ENCODE data around the gene PSMA7.

Gene PSMA7

DNA sequence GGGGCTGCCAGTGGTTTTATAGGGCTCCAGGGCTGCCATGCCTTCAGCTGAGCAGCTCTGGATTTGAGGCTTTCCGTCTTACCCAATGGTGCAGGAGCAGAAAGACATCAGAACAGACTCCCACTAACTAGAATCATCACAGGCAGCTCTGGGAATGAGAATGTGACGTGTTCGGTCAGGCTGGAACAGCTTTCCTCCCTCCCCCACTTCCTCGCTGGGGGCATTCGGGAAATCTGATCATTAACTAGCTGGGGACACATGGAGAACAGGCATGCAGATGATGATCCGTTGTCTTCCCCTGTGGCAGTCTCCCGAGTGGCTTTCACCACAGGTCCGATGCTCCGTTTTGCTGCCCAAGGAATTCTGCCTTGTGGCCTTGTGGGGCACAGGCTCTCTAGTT lies 34.1 kb upstream of the PSMA7 start:
- DNase-seq (ENCODE audit: extremely low spot score): no peak
- POLR2A ChIA-PET: no interaction called here
- CTCF ChIA-PET: no interaction called here
- TF ChIP-seq, protein P1, sequence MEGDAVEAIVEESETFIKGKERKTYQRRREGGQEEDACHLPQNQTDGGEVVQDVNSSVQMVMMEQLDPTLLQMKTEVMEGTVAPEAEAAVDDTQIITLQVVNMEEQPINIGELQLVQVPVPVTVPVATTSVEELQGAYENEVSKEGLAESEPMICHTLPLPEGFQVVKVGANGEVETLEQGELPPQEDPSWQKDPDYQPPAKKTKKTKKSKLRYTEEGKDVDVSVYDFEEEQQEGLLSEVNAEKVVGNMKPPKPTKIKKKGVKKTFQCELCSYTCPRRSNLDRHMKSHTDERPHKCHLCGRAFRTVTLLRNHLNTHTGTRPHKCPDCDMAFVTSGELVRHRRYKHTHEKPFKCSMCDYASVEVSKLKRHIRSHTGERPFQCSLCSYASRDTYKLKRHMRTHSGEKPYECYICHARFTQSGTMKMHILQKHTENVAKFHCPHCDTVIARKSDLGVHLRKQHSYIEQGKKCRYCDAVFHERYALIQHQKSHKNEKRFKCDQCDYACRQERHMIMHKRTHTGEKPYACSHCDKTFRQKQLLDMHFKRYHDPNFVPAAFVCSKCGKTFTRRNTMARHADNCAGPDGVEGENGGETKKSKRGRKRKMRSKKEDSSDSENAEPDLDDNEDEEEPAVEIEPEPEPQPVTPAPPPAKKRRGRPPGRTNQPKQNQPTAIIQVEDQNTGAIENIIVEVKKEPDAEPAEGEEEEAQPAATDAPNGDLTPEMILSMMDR (IDR thresholded peaks at IDR 0.05; ENCODE audit: control extremely low read depth, extremely low read depth, low read depth, missing control alignments): no peak

DNA sequence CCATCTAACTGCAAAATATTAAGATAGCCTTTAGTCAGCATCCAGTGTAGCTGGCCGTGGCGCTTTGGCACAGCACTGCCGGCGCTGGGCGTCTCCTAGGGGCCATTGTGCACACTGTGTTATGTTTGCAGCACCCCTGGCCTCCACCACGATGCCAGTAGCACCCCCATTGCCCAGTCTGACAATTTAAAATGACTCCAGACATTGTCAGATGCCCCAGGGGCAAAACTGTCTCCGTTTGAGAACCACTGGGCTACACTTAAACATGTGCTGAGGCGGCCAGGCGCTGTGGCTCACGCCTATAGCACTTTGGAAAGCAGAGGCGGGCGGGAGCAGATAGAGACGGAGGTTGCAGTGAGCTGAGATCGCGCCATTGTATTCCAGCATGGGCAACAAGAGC lies 33.7 kb upstream of the PSMA7 start:
- no peak for DNase-seq (ENCODE audit: extremely low spot score)
- ChIA-PET POLR2A (no interaction called here), CTCF (no interaction called here)
- TF ChIP-seq, protein P1 (IDR thresholded peaks at IDR 0.05; ENCODE audit: control extremely low read depth, extremely low read depth, low read depth, missing control alignments): no peak

DNA sequence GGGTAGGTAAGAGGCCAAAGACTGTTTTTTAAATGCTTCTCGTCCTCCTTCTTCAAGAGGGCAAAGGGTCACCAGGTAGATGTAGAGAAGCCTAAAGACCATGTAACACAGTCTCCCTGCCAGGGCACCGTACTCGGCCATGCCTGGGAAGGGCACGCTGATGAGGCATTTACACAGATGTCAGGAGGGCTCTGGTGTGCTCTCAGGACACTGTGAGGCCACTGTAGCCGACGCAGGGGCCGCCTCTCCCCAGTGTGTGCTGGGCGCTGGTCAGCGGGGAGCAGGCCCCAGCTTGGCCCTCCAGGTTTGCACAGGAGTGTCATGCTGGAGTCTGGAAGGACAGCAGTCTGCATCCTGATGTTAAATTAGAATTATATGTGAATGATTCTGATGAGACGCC lies 32.5 kb upstream of the PSMA7 start:
- DNase-seq (ENCODE audit: extremely low spot score): no peak
- TF ChIP-seq, protein P1 (IDR thresholded peaks at IDR 0.05; ENCODE audit: control extremely low read depth, extremely low read depth, low read depth, missing control alignments): no peak
- ChIA-PET CTCF (interaction anchor here (1.3 kb wide), 1 partner anchor 12 kb away, joined by 5 read pairs; no protein-coding TSS in a partner anchor), POLR2A (no interaction called here)

DNA sequence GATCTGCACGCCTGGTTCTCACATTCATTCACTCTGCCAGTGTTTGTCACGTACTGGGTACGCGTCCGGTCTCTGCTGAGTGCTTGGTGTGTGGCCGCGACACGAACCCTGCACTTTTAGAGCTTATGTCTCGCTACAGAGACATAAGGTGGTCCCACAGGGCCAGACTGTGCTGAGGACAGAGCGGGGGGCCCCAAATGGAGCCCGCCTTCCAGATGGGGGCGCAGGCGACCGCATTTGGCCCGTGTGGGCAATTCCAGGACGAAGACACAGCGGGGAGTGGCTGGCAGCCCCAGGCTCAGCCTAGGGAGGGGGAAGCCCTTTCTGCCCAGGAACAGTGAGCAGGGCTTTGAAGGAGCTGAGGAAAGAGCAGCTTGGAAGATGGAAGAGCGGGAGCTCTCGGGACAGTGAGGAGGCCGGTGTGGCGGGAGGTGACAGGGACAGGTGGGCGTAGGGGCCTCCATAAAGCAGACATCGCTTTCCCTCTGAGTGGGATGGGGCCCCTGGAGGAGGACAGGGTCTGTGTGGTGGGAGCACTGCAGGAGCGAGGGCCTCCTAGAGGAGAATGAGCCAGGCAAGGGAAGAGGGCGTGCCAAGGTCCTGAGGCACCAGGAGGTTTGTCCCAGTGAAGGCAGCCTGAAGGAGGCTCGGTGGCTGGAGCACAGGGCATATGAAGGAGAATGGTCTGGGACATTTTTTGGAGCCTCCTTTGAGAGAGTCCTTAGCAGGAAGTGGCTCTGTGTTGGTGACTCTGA lies 31.9 kb upstream of the PSMA7 start:
- ChIA-PET CTCF (interaction anchor here (1.3 kb wide), 1 partner anchor 13 kb away, joined by 5 read pairs; no protein-coding TSS in a partner anchor), POLR2A (no interaction called here)
- TF ChIP-seq, protein P1 (IDR thresholded peaks at IDR 0.05; ENCODE audit: control extremely low read depth, extremely low read depth, low read depth, missing control alignments): no peak
- no peak for DNase-seq (ENCODE audit: extremely low spot score)

DNA sequence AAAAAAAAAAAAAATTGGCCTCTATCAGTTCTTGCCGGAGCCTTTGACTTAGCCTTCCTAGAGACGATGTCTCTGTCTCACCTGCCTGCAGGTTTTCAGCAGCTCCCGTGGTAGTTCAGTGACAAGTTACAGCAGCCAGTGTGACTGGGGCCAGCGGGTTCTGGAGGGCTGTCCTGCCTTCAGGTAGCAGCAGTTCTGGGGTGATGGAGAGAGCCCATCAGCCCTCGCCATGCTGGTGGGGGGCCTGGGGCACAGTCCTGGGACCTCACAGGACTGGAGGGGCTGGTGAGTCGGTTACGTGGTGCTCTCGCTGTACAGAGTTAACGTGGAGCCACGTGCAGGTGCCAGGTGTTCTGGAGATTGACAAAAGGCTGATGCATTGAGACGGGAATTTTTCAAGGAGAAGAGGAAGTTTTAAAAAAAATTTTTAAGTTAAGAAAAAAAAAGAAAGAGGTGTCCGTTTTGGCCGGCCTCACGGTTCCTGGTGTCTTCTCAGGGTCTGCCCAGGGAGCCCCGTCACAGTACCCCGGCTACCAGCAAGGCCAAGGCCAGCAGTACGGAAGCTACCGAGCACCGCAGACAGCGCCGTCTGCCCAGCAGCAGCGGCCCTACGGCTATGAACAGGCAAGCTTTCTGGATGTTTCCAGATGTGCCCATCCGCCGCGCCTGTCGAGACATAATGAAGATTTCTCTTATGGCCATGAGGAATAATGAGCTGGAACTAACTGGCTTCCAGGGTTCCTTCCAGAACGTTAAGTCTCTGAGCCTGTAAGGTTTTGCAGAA lies 31.0 kb upstream of the PSMA7 start:
- no peak for DNase-seq (ENCODE audit: extremely low spot score)
- TF ChIP-seq, protein P1 (IDR thresholded peaks at IDR 0.05; ENCODE audit: control extremely low read depth, extremely low read depth, low read depth, missing control alignments): no peak
- ChIA-PET POLR2A (no interaction called here), CTCF (interaction anchor here (1.3 kb wide), 2 partner anchors 14 to 18 kb away, joined by 3 to 5 read pairs; no protein-coding TSS in a partner anchor)

DNA sequence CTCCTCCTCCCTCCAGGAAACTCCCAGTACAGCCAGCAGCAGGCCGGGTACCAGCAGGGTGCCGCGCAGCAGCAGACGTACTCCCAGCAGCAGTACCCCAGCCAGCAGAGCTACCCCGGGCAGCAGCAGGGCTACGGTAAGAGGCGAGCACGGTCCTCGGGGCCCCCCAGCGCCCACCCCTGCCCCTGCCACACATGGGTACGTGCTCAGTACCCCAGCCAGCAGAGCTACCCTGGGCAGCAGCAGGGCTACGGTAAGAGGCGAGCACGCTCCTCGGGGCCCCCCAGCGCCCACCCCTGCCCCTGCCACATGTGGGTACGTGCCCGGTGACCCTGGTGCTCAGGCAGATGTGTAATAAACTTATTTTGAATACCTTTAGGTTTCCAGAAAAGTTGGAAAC lies 29.5 kb upstream of the PSMA7 start:
- CTCF ChIA-PET: interaction anchor here (1.1 to 1.3 kb wide), 2 partner anchors 16 to 83 kb away, joined by 3 read pairs; no protein-coding TSS in a partner anchor
- DNase-seq (ENCODE audit: extremely low spot score): no peak
- POLR2A ChIA-PET: no interaction called here
- TF ChIP-seq, protein P1 (IDR thresholded peaks at IDR 0.05; ENCODE audit: control extremely low read depth, extremely low read depth, low read depth, missing control alignments): no peak
